Measurements from ENCODE around the gene MAP3K10. TPM values are rescaled to one million over a fixed set of nuclear protein-coding genes. Genes with fewer than 3 reads are reported as not detected.

MAP3K10 gene
- total and polyA plus RNA-seq, 9 of the 15 experiments (the other 6 are each of a cell fraction or from before 2014, with no cell fraction given) = 0.01 to 8.0 (median 2.7) TPM; not detected in 1

DNA sequence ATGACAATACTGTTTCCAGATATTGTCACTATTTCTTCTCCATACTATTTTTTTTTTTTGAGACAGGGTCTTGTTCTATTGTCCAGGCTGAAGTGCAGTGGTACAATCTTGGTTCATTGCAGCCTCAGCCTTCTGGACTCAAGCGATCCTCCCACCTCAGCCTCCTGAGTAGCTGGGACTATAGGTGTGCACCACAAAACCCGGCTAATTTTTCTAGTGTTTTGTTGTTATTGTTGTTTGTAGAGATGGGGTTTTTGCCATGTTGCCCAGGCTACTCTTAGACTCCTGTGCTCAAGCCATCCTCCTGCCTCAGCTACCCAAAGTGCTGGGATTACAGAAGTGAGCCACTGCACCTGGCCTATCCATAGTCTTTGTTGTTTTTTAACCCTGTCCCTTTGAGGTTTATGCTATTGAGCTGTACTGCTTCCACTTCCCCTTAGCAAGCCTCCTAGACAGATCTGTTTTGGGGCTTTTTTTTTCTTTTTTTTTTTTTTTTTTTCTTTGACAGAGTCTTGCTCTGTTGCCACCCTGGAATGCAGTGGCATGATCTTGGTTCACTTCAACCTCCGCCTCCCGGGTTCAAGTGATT lies 27.6 kb upstream of the MAP3K10 start:
- no peak for FAIRE-seq
- Histone ChIP-seq H3K27ac (ENCODE audit: extremely low read depth, low read depth, low read length) (no peak overlapping the region), H3K79me2 (ENCODE audit: control insufficient read depth, insufficient read depth, low read length) (no peaks in the 10 kb centered on the region), H3K9me3 (replicated peaks; ENCODE audit: control insufficient read depth, insufficient read depth, low read depth, low read length) (peaks cover 3% of the 10 kb centered on the region; the same call in 1 of the 2 replicates), H3K36me3 (ENCODE audit: control insufficient read depth, insufficient read depth, low read length) (no peaks in the 10 kb centered on the region), H3K4me2 (ENCODE audit: insufficient read depth, low read length) (no peak overlapping the region), H3K9me1 (ENCODE audit: control insufficient read depth, insufficient read depth, low read length) (no peaks in the 10 kb centered on the region), H3K4me3 (no peak overlapping the region), H3K9ac (ENCODE audit: insufficient read depth in 1 of 2, low read depth in 2 of 2, low read length in 2 of 2) (no peak overlapping the region), H4K20me1 (replicated peaks; ENCODE audit: control insufficient read depth, insufficient read depth, low read length) (no peaks in the 10 kb centered on the region), H2AFZ (ENCODE audit: low read depth, low read length) (no peak overlapping the region), H3K4me1 (replicated peaks in 1 of 2; ENCODE audit: control insufficient read depth in 2 of 2, insufficient read depth in 2 of 2, low read length in 2 of 2) (no peaks in the 10 kb centered on the region; a peak in 1 of 5 replicates), H3K27me3 (ENCODE audit: control insufficient read depth in 2 of 2, insufficient read depth in 2 of 2, low read length in 2 of 2) (no peaks in the 10 kb centered on the region)
- 58% methylated on average over 4 of the region's 4 CpGs for WGBS (ENCODE audit: insufficient coverage, low coverage, missing lambda C conversion rate)
- no TSS peak for BruUV-seq (replicated peaks)
- ChIA-PET POLR2A (no interaction called here), CTCF (ENCODE audit: low intra/inter-chr PET ratio) (no interaction called here)
- ATAC-seq = no peak
- no peak for DNase-seq (ENCODE audit: extremely low read depth in 1 of 4, low spot score in 3 of 4)
- intact Hi-C loops (cut with micrococcal nuclease) (no loop called here), in situ Hi-C loops (cut with MboI) (no loop called here)
- TF ChIP-seq, protein P1, sequence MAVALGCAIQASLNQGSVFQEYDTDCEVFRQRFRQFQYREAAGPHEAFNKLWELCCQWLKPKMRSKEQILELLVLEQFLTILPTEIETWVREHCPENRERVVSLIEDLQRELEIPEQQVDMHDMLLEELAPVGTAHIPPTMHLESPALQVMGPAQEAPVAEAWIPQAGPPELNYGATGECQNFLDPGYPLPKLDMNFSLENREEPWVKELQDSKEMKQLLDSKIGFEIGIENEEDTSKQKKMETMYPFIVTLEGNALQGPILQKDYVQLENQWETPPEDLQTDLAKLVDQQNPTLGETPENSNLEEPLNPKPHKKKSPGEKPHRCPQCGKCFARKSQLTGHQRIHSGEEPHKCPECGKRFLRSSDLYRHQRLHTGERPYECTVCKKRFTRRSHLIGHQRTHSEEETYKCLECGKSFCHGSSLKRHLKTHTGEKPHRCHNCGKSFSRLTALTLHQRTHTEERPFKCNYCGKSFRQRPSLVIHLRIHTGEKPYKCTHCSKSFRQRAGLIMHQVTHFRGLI (CRISPR knock-in tag; IDR thresholded peaks at IDR 0.05) = no peak
- TF ChIP-seq TAF1 (IDR thresholded peaks at IDR 0.05; ENCODE audit: control insufficient read depth, extremely low read depth, insufficient read depth, low read length, severe bottlenecking) = no peak
- no peak for TF ChIP-seq SMARCC2 (IDR thresholded peaks at IDR 0.05; ENCODE audit: low read depth)
- TF ChIP-seq, protein P2, sequence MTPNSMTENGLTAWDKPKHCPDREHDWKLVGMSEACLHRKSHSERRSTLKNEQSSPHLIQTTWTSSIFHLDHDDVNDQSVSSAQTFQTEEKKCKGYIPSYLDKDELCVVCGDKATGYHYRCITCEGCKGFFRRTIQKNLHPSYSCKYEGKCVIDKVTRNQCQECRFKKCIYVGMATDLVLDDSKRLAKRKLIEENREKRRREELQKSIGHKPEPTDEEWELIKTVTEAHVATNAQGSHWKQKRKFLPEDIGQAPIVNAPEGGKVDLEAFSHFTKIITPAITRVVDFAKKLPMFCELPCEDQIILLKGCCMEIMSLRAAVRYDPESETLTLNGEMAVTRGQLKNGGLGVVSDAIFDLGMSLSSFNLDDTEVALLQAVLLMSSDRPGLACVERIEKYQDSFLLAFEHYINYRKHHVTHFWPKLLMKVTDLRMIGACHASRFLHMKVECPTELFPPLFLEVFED (CRISPR knock-in tag; conservative IDR thresholded peaks at IDR 0.05) = no peak
- TF ChIP-seq, protein P3, sequence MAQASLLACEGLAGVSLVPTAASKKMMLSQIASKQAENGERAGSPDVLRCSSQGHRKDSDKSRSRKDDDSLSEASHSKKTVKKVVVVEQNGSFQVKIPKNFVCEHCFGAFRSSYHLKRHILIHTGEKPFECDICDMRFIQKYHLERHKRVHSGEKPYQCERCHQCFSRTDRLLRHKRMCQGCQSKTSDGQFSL (CRISPR knock-in tag; IDR thresholded peaks at IDR 0.05) = no peak
- TF ChIP-seq, protein P3 (tag; IDR thresholded peaks at IDR 0.05) = no peak
- TF ChIP-seq ZNF830 (CRISPR knock-in tag; IDR thresholded peaks at IDR 0.05) = no peak
- TF ChIP-seq, protein P4, sequence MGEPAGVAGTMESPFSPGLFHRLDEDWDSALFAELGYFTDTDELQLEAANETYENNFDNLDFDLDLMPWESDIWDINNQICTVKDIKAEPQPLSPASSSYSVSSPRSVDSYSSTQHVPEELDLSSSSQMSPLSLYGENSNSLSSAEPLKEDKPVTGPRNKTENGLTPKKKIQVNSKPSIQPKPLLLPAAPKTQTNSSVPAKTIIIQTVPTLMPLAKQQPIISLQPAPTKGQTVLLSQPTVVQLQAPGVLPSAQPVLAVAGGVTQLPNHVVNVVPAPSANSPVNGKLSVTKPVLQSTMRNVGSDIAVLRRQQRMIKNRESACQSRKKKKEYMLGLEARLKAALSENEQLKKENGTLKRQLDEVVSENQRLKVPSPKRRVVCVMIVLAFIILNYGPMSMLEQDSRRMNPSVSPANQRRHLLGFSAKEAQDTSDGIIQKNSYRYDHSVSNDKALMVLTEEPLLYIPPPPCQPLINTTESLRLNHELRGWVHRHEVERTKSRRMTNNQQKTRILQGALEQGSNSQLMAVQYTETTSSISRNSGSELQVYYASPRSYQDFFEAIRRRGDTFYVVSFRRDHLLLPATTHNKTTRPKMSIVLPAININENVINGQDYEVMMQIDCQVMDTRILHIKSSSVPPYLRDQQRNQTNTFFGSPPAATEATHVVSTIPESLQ (CRISPR knock-in tag; IDR thresholded peaks at IDR 0.05) = no peak
- TF ChIP-seq TCF7L2 (IDR thresholded peaks at IDR 0.05; ENCODE audit: low read depth, low read length) = no peak
- TF ChIP-seq PURB (CRISPR knock-in tag; IDR thresholded peaks at IDR 0.05; ENCODE audit: low read depth) = no peak
- TF ChIP-seq, protein P5, sequence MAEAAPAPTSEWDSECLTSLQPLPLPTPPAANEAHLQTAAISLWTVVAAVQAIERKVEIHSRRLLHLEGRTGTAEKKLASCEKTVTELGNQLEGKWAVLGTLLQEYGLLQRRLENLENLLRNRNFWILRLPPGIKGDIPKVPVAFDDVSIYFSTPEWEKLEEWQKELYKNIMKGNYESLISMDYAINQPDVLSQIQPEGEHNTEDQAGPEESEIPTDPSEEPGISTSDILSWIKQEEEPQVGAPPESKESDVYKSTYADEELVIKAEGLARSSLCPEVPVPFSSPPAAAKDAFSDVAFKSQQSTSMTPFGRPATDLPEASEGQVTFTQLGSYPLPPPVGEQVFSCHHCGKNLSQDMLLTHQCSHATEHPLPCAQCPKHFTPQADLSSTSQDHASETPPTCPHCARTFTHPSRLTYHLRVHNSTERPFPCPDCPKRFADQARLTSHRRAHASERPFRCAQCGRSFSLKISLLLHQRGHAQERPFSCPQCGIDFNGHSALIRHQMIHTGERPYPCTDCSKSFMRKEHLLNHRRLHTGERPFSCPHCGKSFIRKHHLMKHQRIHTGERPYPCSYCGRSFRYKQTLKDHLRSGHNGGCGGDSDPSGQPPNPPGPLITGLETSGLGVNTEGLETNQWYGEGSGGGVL (CRISPR knock-in tag; IDR thresholded peaks at IDR 0.05) = no peak

Data from K562 (cell line).